Right forelimb (tissue), 1 donor: Measurements from ENCODE around the gene KCNJ1.
A peak's percentile ranks its signal among the peaks of the same experiment; 100 is the strongest.

Experiments used
- DNase-seq: peaks from one replicate; pipeline ENCODE4 v3.0.0-alpha.2; 2018

Gene KCNJ1

DNA sequence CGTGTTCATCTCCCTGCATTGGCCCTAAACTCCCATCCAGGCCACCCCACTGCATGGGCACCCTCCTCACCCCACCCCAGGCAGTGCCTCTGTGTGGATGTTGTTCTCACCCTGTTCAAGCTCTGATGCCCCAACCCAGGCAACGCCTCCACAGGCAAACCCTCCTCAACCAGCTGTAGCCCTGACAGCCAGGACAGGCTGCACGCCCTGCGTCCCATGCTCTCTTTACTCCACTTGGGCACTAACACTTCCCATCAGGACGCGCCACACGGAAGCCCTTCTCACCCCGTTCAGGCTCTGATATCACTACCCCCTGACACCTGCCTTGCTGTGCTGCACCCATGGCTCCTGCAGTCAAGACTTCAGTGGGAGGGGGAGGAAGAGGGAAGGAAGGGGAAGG, 47.9 kb downstream of the KCNJ1 start:
- no peak for DNase-seq

- DNase-seq: peak; percentile 71
Measured at GRCh38 chr11:128814856-128815705, 52.0 kb downstream of the KCNJ1 start.

- DNase-seq: no peak
Measured at GRCh38 chr11:128813729-128814128, 53.4 kb downstream of the KCNJ1 start.

- DNase-seq: no peak
Measured at GRCh38 chr11:128810784-128811514, 56.1 kb downstream of the KCNJ1 start.

DNA sequence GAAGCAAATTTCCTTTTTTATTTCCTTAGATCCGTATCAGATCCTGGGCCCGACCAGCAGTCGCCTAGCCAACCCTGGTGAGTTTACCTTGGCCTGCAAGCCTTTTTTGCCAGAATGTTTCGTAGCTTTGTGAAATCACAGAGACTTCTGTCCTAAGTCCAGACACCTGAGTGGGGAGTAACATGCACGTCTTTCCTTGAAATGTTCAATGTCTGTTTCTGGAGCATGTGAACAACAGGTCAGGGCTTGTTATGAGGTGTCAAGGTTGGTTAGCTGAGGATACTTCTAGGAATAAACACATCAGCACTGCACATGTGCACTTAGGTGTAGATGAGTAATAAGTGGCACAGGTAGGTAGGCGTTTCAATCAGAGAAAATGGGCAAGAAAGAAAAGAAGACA, 58.0 kb downstream of the KCNJ1 start:
- no peak for DNase-seq

- DNase-seq: no peak
Measured at GRCh38 chr11:128807909-128808308, 59.2 kb downstream of the KCNJ1 start.

GRCh38 chr11:128806506-128807261, 60.4 kb downstream of the KCNJ1 start:
- DNase-seq: no peak

DNA sequence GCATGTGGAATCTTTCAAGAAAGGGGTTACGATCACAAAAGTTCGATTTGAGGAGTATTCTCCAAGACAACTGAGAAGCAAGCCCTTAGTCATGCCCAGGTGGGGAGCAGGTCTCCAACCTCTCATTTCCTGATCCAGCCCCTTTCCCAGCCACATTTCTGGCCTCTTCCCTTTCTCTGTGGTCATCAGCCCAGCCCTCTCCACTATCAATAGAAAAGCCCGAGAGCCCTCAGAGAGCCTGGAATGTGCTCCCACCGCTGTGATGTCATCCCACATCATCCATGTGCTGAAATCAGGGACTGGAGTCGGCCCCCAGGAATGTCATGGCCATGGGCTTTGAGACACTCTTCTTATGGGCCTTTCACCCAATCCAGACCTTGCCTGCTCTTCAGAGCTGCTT, 62.6 kb downstream of the KCNJ1 start:
- DNase-seq: no peak

DNA sequence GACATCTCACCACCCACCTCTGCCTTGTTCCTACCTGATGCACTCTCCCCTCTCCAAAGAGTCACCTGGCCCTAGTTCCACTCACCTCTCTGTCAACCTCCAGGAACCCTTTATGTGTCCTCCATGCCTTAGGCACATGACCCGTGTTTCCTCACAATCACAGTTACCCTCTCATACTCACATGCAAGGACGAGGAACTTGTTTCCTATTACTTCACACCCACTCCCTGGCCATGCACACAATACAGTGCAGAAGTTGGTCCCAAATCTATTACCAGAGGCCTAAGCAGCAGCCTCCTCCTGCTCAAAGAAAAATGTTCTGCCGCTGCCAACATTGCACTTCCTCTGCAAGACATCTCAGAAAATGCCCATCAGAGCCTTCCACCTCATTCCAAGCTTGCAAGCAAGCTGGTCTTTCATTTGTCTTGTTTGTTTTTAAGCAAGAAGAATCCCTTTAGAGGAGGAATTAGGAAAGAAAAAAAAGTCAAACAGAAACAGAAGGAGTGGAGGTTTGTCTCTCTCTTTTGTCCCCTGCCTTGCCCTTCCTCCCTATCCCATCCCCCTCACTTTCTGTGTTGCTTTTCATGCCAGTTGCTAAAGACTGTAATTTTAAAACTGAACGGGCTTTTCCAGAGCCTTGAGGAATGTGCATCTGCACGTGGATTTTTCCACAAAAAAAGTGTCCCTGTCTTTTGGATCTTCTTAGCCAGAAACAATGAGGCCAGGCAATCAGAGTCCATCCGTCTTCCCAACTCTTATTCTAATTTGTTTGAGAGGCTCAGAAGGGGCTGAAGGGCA, 63.4 kb downstream of the KCNJ1 start:
- no peak for DNase-seq

GRCh38 chr11:128803011-128803410, 64.1 kb downstream of the KCNJ1 start:
- DNase-seq: no peak

DNA sequence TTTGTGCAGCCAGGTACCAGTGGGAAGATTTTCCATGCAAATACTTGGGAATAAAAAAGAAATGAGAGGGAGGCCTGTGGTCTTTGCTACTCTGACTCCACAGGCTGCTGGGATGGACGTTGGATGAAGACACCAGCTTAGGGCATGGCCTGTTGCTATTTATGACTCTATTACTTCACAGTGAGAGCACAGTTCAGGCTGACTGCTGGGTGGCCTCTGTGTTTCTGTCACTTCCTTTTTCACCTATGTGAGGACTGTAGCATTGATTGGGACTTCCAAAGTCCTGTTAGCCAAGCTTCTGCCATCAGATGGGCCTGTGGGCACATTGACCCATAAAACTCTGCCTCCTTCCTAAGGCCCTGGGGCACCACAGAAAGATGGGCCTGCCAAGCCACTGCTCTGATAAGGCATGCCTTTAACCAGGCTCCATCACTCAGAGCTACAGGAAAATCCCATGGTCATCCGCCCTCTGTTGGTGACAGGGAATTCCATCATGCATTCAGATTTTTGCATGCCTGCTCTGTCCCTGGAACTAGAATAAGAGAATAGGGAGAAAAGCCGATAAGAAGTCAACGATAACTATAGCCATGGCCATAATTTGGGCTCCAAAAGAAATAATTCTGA, 64.6 kb downstream of the KCNJ1 start:
- DNase-seq: no peak

DNA sequence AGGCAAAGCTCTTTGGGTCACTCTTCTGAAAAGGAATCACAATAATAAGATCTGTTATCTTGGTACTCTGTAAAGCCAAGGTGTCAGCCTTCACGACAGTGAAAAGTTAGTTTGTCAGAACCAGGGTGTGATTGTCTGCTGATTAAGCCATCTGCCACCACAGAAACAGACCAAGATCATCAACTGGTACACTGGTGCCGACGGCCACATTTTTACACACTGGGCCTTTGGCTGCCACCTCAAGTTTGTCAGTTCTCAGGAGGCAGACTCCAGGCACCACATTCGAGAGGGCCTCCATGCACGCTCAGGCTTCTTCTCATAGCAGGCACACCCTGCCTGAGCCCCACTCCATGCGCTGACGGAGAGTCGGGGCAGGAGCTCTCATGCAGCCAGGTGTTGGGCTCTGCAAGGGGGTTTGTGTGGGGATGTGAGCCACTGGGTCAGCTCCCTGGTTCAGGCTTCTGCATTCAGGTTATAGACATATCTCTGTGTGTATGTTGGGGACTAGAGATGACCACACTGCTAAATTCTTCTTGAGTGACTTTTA, 66.2 kb downstream of the KCNJ1 start:
- DNase-seq: no peak

- DNase-seq: no peak
Measured at GRCh38 chr11:128796270-128796669, 70.8 kb downstream of the KCNJ1 start.

DNA sequence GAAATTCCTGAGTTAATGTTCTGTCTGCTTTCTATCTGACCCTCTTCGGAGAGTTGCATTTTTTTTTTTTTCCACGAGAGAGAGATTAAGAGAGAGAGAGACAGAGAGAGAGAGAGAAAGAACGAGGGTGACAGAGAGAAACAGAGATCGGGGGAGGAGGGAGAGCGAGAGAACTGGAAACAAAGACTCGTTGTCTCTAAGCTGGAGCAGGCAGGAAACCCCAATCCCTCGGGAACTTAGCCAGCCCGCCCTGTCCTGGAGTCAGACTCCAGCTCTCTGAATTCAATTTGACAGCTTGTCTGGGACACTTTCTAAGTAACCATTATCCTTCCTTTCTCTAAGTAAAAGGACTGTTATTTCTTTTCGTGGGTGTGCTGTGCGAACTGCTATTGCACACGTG, 76.9 kb downstream of the KCNJ1 start:
- no peak for DNase-seq

DNA sequence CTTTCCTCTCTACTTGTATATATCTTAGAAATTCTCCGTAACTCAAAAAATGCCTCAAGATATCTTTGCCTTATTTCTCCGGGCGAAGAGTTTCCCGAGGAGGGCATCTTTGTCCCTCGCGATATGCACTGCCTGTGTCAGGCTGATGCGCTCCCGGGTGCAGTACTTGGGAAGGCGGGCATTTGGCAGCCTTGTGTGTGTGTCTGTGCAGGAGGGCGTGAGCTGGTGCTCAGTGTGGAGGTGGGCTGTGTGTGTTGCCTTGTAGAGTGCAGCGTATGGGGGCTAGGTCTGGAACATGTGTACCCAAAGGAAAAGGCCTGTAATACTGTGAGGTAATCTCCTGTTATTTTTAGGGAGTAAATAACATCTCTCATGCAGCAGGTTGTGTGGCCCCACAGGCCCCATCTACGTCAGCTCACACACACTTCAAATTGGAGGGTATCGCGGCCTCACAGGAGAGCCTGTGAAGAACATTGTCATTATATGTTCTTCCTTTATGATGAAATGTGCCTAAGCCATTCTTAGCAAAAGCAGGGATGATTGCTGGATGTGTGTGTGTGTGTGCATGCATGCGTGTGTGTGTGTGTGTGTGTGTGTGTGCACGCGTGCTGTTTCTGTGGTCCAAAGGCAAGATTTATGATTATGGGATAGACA, 77.5 kb downstream of the KCNJ1 start:
- no peak for DNase-seq
